ENCODE data around the gene CTXND1.

CTXND1 gene

DNA sequence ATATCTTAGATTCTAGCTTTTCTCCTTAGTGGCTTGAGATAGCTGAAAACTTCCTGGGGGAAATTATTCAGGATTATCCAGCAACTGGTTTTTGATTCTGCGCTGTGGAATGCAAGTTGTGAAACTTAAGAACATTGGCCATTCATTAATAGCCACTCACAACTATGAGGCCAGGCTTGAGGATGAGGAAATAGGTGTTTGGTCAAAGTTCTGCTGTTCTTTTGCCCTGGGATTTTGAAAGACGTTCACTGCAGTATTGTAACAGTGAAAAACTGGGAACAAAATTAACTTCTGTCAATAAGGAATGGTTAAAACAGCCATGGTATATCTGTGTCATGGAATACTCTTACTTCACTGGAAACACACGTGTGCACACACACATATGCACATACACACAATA lies 44.1 kb downstream of the CTXND1 start:
- no peak for DNase-seq

DNA sequence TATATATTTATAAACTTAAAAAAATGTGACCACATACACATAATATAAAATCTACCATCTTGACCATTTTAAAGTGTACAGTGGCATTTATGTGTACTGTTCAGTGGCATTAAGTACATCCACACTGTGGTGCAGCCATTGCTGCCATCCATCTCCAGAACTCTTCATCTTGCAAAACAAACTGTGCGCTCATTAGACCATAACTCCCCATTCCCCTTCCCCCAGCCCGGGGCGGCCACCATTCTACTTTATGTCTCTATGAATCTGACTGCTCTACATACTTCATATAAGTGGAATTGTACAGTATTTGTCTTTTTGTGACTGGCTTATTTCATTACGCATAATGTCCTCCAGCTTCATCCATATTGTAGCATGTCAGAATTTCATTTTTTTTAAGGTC lies 47.8 kb downstream of the CTXND1 start:
- no peak for DNase-seq

DNA sequence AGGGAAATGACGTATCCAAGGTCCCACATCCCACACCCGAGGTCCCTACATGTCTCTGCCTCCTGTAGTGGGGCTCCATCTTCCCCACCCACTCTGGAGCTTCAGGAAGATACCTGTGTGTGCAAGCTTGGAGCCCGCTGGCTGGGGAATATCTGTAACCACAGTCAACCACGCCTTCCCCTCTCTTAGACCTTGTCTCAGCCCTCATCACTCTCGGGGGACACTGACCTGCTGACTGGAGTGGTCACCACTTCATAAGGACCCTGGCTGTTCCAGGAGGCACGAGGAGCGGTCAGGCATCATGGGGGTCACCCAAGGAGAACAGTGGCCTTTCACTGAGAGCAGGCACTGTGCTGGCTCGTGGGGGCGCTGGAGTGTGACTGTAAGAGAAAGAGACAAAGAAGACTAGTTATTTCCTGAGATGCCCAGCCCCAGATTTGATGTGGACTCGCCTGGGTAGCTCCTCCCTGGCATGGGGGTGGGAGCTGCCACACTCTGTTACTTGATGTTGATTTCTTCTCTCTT lies 48.6 kb downstream of the CTXND1 start:
- no peak for DNase-seq

DNA sequence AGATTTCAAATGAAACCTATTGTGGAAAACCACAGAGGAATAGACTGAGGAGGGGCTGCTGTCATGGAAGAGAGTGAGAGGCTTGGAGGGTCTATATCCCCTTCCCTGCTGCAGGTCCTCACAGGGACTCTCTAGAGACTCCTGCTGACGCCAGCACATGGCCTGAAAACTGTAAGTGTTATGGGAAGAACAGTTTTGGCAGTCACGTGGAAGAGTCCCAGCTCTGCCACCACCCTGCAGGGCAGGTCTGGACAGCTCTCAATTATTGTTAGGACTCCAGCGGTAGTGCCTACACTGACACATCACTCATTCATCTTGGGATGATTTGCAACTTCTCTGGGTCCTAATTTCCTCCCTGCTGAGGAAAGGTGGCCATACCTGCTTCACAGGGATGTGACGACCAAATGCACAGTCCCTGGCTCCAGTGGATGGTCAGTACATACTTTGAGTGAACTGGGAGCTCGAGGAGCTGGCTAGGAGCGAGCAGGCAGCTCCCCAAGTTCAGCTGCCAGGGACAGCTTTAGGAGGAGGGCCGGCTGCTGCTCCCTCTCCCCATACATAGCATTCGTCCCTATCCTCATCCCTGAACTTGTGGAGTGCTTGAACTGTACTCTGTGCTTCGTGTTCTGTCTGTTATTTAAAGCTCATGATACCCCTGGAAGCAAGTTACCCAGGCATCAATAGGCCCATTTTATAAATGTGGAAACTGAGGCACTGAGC lies 49.2 kb downstream of the CTXND1 start:
- no peak for DNase-seq

DNA sequence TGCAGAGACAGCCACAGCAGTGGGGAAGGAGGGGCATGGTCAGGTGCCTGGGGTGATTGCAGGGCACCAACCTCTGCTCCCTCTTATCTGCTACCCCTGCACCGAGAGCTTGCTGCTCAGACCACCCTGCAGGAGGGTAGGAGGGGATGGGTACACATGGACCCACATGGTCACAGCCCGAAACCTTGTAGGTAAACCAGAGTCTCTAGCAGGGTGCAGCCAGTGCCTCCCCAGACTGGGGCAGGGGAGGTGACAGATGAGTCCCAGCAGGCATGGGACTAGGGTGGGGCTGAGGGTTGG lies 50.0 kb downstream of the CTXND1 start:
- no peak for DNase-seq

DNA sequence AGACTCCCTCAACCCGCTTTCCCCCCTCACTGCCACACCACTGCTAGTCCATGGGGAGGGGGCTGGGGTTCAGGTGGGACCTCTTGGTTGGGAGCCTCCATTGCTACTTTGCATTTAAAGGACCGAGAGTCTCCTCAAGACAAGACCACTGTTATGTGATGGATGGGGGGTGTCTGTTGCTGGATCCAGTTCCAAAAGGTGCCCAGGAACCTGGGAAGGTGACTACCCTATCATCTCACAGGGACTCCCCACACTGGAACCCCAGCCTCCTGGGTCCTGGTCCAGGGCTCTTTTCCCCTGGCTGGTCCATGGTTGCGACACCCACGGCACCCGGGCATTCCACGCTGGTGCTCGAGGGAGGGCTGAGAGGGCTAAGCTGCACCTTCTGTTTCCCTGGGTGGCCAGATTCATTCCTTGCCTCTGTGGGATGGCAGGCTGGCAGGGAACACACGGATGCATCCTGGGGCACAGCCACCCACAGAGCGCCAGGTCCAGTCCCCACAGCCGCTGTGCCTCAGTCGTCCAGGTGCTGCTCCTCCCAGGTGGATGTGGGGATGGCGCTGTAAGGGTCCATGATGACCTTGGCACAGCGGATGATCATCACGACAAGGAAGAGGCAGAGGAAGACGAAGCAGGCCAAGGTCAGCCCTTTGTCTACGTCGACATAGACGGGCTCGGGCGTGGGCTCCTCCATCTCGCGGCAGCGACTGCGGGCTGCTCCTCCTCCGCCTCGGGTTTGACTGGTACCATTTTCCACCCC lies 50.6 kb downstream of the CTXND1 start:
- no peak for DNase-seq

DNA sequence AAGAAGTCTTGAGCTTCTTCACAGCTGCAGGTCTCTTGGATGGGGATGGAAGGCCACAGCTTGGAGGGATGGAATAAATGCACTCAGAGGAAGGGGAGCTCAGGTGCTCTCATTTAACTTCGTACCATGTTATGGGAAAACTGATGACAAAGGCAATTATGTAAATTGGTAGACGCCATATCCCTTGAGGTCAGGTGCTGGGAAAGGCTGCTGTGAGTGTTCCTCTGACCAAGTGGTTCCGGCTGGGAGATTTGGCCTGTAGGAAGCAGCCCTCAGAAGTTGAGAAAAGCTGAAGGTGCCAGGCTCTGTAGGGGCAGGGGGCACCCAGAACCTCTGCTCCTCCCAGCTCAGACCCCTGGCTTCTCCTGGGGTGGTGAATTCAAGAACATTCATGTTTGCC lies 52.1 kb downstream of the CTXND1 start:
- DNase-seq, result no peak

DNA sequence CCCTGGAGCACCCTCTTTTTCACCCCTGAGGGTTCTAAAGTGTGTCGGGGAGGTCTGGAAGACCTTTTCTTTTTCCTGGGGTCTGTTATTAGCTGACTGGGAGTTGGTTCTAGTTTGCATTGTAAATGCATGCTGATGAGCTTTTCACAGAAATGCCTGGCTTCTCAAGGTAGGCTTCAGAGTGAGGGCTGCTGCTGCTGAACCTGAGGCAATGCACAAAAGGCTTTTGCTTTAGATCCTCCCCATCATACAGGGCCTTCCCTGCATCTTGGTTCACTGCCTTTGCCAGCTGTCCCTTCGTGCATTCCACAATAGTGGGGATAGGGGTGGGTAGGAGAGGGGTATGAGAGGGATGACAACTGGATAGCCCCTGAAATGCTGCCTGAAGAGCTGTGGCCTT lies 52.6 kb downstream of the CTXND1 start:
- no peak for DNase-seq

DNA sequence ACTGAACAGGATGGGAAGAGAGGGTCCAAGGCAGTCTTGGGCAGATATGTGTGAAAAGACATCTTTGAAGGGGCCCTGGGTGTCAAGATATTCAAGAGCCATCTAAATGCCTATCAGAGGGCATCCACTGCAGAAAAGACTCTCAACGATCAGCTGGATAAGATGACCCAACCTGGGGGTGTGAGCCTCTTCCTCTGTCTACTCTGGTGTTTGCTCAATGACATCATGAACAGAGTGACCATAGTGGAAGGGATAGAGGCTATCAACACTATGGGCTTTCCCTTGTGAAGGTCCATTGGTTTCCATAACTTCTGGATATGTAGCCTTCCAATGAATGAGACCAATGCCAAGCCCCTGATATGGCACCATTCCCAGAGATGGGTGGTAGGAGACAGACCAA lies 57.1 kb downstream of the CTXND1 start:
- DNase-seq, result no peak

DNA sequence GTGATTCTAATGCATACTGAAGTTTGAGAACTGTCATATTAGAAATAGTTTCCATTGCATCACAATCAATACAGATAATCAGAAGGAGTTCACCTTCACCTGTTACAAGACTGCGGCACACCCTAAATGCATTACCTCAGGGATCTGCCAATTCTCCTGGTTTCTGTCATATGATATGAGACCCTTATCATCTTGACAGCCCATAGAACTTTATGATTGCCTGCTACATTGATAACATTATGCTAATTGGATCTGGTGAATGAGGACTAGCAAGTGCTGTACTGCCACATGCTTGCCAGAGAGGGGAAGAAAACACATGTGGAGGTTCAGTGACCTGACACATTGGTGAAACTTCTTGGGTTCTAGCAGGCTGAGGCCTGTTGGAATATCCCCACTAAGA lies 57.8 kb downstream of the CTXND1 start:
- no peak for DNase-seq

DNA sequence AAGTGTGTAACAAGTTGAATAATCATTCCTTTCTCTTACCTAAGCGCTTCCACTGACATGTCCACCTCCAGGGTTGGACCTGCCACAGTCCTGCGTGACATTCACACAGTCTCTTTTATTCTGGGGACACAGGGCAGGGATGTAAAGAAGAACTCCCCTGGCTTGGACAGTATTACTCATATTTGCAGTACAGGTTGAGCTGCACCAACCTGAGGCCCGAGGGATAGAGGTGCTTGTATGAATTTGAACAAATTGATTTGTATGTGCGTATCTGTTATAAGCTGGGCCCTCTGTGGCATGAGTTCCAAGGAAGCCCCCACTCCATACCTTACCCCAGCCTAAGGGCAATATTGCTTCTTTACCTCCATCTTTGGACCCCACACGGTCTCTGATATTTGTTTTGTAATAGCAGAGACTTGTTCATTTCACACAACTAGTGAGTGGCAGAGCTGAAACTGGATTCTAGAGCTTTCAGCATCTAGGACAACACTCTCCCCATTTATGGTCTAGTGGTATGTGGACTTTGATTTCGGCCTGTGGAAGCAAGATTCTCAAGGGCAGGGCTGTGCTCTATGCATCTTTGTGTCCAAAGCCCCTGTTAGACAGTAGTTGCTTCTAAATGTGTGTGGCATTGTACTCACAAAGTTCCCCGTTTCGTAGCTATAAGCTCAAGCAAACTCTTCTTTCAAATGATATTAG lies 60.0 kb downstream of the CTXND1 start:
- no peak for DNase-seq

DNA sequence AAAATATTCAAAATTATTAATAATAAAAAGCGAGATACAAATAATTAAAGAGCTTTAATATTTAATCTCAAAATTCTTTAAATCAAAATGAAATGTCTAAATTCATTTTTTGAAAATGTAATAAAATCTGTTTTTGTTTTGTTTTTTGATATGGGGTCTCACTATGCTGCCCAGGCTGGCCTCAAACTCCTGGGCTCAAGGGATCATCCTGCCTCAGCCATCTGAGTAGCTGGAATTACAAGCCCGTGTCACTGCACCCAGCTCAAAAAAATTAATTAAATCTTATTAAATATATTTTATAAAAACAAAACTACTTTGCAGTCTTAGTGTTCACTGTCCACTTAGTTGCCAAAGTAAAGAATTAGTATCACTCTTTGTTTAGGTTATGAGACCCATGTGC lies 60.8 kb downstream of the CTXND1 start:
- DNase-seq, result no peak

DNA sequence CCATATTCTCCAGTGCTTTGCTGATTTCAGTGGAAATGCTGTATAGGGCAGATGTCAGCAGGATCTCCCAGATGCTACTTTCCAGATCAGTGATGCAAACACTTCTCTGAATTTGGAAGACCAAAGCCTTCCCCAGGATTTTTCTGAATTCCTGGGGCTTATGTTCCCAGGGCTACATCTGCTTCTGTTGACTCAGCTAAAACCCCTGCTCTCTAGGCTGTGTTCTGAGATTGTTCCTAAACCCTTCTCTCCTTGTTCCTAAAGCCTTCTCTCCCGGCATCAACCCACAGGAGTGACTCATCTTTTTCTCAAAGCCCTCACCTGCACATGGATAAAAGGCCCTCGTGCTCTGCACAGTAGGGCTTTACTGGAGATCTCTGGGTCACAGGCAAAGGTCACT lies 63.8 kb downstream of the CTXND1 start:
- no peak for DNase-seq

DNA sequence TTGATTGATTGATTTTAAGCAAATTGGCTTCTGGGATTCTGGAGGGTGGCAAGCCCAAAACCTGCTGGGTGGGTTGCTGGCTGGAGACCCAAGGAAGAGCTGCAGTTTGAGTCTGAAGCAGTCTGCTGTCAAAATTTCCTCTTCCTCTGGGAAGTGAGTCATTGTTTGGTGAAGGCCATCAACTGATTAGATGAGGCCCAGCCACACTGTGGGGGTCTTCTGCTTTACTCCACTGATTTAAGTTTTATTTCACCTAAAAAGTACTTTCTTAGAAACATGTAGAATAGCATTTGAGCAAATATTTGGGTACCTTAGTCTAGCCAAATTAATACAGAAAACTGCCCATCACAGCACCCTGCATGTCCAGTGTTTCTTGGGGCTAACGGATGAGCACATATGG lies 65.4 kb downstream of the CTXND1 start:
- no peak for DNase-seq

DNA sequence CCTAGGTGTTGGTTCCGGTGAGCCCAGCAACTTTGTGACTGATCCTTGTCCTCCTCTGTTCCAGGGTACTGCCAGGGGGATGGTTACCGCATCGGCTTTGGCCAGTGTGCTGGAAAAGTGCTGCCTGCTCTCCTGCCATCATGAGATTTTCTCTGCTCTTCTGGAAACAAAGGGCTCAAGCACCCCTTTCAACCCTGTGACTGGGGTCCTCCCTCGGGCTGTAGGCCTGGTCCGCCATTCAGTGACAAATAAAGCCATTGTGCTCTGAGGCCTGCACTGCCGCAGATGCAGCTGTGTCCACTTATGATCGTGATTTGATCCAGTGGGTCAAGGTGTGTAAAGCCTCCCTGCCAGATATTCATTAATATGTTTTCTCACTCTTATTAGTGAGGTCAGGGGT lies 65.9 kb downstream of the CTXND1 start:
- no peak for DNase-seq

DNA sequence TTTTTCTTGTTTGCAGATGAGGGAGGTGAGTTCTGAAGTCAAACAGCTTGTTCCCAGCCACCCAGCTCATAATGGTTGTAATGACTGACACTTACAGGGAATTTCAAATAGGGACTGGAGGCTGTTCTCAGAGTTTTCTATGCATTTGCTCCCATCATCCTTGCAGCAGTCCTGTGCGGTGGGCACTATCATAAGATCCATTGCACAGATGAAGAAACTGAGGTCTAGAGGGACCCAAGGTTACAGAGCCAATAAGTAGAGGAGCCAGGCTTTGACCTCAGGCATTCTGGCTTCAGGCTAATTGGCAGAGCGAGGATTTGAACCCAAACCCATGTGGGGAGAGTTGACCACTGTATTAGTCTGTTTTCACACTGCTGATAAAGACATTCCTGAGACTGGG lies 66.9 kb downstream of the CTXND1 start:
- DNase-seq, result no peak

DNA sequence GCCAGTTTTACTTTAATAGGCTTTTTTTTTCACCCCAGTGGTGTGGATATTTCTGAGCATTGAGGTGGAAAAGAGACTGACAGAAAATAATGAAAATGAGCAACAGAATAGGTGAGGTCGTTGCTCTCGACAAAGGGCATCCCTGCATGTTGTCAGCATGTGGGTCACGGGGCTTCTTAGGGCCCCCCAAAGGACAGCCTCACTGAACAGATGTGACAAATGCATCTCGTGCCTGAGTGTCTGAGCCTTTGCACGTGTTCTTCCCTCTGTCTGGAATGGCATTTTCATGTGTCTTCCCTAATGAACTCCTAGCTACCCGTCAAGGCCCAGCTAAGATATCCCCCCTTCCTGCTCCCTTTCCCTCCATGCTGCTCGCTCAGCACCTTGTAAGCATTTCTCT lies 67.5 kb downstream of the CTXND1 start:
- DNase-seq, result no peak

DNA sequence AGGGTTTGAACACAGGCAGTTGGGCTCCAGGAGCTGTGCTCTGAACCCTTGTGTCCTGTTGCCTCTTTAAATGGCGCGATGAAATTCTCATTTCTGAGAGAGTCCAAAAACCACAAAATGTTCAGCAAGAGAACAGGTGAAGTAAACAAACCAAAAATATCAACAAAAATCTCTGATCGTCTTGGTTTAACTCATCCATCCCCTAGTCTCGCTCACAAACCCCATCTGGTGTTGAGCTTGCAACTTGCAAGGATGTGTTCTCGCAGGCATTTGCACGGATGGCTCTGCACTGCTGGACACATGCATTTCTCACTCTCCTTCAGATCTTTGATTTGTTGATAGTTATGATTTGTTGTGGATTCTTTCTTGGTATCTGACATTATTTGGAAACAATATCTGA lies 68.1 kb downstream of the CTXND1 start:
- no peak for DNase-seq

DNA sequence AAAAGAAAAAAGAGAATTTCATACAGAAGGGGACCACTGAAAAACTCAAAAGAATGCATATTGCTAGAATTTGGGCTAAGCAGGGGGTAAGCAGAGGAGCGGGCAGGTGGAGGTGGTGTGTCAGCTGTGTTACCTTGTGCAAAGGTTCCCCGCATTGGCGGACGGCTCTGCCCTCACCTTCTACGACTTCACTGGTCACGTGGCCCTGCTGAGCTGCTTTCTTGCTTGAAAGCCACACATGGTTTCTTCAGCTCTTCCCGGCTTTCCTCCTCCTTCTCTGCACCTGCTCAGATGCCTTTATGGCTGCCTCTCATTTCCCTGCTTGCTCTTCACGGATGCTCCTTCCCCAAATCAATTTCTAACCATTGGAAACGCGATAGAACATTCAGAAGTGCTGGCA lies 68.7 kb downstream of the CTXND1 start:
- DNase-seq, result no peak

DNA sequence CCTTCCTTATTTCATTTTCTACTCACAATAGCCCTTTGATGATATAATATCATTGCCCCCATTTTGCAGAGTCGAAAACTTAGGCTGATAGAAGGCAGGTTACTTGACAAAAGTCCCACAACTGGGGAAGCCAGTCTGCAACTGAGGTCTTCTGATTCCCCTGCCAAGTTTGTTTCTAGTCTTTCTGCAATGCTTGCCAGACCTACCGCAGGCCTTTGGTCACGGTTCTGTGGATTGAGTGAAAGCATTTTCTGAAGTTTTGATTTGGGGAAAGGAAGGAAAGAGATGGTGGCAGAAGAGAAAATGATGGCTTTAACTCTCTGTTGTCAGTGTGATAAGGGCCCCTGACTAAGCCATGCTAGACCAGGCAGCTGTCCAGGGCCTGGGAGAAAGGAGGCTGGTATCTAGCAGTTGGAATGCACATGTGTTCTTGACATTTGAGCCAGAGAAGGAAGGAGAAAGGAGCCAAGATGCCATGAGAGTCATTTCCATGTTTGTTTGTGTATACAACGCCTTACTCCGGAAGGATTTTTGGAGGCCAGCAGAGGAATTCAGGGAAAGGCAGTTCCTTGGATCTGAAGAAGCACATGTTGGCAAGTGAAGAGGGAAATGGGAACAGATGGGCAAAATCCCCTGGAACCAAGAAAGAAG lies 69.3 kb downstream of the CTXND1 start:
- no peak for DNase-seq

DNA sequence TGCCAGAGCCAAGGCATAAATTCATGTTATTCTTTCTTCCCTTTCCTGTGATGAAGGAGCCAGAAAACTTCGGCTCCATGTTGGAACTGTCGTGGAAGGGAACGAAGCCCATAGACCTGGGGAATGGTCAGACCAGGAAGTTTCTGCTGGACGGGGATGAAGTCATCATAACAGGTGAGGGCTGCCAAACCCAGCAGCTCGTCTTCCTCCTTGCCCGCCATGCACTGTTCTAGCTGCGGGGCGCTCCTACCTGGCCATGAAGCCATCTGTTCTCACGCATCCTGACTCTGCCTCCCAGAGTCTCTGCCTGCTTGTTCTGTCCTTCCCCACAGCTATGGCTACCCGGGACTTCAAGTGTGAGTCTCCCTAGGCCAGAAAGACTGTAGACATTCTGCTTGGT lies 71.0 kb downstream of the CTXND1 start:
- no peak for DNase-seq

DNA sequence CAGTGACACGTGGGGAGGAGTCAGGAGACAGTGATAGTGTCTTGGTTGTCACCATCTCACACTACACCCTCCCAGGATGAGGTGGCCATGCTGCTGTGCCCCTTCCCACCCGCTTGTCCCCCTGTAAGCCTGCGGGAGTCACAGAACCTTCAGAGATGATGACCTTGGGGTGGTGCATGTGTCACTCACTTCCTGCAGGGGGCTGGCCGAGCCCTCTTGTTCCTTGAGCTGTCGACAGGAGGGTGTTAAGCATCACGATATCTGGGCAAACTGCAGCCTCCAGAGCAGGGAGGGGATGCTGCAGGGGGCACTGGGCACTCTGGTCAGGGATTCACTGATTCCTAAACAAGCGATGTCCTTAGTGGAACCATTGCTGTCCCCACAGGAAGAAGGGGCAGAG lies 71.5 kb downstream of the CTXND1 start:
- no peak for DNase-seq

DNA sequence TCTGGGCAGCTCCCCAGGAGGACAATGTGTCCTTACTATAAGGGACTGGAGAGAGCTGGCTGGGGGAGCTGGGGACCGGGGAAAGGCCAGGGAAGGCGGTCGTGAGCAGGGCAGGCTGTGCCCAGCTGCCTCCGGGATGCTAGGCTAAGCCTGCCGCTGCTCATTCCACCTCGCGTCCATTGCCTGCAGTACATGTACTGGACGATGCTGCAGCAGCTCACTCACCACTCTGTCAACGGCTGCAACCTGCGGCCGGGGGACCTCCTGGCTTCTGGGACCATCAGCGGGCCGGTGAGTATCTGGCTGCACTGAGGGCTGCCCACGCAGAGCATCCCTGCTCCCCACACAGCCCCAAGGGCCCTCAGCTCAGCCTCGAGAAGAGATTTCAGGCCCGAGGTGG lies 72.1 kb downstream of the CTXND1 start:
- DNase-seq, result no peak

All from COR-L47 (cell line).